Coronary artery (tissue), 2 donors: ENCODE results near the gene NMNAT1.
A peak's percentile ranks its signal among the peaks of the same experiment; 100 is the strongest.

Source experiments
- DNase-seq: peaks from one replicate; pipeline ENCODE4 v3.0.0-alpha.2; 2017; ENCODE audit warnings: low spot score
- H3K27ac ChIP-seq, 2 donors: fragments of 200-600 bp; sonication (generic); one replicate each; pipeline ENCODE4 v1.5.1; 2016 to 2019
- H3K4me3 ChIP-seq: fragments of 200-600 bp; sonication (generic); 2 replicates; pipeline ENCODE4 v1.5.1; 2016; ENCODE audit warnings: mild to moderate bottlenecking, moderate library complexity
- TF ChIP-seq, protein P1 (sequence below): fragments of 200-600 bp; sonication (generic); IDR thresholded peaks from one replicate; pipeline ENCODE4 v1.5.1; 2019; ENCODE audit warnings: antibody characterized with exemption

NMNAT1 gene

DNA sequence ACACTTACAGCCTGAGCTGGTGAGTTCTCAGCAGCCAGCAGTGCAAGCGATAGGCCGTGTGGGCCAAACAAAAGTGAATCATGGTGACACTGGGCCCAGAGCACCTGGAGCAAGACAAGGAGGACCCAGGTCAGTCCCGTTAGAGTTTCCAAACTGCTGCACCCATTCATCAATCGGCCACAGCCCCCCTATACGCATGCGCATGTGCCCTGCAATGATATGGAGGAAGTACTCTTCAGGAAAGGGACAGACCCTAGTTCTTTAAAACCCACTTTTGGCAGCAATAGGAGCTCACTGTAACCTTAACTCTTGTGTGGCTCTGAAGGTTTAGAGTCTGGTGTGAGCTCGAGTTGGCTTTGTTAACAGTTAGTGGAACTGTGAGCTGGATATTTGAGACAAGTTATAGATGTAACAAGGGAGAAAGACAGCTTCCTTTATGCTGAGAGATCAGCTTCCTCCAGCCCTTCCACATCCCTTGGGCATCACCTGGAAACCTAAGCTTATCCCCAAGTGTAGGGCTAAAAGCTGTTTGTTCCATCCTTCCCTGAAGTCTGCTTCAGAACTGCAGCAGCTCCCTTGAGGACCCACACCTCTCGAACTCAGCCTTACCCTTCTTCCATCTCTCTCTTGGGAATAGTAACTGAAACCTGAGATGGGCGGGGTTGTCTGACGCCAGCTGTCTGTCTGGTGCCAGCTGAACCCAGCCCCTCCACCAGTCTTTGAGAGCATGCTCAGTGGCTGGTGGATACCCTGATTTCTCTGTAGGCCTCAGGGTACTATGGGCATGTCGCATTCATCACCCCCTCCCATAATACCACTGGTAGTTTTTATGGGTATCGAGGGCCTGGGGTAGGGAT, 17.7 kb downstream of the NMNAT1 start:
- TF ChIP-seq, protein P1, sequence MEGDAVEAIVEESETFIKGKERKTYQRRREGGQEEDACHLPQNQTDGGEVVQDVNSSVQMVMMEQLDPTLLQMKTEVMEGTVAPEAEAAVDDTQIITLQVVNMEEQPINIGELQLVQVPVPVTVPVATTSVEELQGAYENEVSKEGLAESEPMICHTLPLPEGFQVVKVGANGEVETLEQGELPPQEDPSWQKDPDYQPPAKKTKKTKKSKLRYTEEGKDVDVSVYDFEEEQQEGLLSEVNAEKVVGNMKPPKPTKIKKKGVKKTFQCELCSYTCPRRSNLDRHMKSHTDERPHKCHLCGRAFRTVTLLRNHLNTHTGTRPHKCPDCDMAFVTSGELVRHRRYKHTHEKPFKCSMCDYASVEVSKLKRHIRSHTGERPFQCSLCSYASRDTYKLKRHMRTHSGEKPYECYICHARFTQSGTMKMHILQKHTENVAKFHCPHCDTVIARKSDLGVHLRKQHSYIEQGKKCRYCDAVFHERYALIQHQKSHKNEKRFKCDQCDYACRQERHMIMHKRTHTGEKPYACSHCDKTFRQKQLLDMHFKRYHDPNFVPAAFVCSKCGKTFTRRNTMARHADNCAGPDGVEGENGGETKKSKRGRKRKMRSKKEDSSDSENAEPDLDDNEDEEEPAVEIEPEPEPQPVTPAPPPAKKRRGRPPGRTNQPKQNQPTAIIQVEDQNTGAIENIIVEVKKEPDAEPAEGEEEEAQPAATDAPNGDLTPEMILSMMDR = no peak
- Histone ChIP-seq H3K27ac (no peak overlapping the region), H3K4me3 (no peak overlapping the region)
- no peak for DNase-seq

DNA sequence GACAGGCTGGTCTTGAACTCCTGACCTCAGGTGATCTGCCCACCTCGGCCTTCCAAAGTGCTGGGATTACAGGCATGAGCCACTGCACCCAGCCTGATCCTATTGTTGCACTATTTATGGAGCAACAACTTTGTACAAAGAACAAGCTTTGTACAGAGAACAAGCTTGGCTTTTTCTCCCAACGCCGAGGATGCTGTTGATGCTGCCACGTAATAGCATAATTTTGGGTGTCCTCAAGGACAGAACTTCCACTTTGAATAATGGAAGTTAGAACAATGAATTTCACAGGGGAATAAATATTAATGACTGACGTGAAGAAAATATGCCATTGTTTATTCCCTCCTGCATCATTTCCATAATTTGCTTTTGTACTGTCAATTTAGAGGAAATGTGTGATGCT, 41.0 kb downstream of the NMNAT1 start:
- H3K4me3 ChIP-seq = no peak overlapping the region
- DNase-seq = no peak
- TF ChIP-seq, protein P1 = no peak
- peak overlapping the region in 1 of 2 donors; percentile 7 for H3K27ac ChIP-seq

DNA sequence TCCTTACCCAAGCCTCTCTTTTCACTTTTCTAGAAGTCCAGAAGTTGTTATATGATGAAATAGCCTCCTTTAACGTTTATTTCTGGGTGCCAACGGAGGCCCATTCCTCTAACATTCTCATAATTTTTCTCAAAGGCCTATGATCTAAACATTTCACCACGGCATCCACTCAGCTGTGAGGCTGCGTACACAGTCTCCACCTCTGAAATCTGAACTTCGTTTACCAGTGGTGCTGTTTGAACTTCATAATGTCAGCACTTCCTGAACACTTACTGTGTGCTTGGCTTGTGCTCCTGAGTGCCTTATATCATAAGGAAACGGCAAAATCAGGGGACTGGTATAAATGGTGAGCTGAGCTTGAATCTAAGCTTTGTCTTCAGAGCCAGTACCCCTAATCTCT, 41.7 kb downstream of the NMNAT1 start:
- H3K27ac ChIP-seq = no peak overlapping the region
- TF ChIP-seq, protein P1 = no peak

DNA sequence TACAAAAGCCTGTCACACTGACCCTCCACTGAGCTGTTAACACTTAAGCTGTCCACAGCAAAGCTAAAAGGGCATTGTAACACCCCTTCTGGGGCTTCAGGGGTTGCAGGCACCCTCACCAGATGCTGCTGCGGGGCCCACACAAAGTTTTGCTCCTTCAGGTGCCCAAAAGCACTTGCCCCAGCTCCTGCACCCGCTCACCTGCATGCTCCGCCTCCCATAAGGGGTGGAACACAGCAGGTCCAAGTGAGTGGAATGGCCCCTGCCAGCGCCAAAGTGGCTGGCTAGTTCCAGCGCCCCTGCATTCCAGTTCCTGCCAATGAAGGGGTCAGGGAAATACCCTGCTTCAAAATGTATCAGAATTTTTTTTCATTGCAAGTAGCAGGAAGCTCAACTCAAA, 46.5 kb downstream of the NMNAT1 start:
- DNase-seq = no peak
- TF ChIP-seq, protein P1 = no peak
- no peak overlapping the region for H3K27ac ChIP-seq
- no peak overlapping the region for H3K4me3 ChIP-seq

More for the DNA sequence above, 41.7 kb downstream of the NMNAT1 start:
- no peak for DNase-seq
- no peak overlapping the region for H3K4me3 ChIP-seq

DNA sequence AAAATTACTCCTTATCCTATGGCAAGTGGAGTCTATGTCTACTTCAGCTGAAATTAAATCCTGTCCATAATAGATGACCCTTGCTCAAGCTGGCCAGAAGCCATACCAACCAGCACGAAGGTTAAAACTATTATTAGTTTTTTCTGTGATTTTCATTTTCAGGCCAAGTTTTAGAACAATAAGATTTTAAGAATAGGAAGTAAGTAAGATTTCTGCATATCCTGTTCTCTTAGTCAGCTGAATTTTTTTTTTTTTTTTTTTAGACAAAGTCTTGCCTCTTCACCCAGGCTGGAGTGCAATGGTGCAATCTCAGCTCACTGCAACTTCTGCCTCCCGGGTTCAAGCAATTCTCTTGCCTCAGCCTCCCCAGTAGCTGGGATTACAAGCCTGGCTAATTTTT, 47.7 kb downstream of the NMNAT1 start:
- DNase-seq = no peak
- Histone ChIP-seq H3K4me3 (no peak overlapping the region), H3K27ac (peak overlapping the region in 1 of 2 donors; percentile 79)
- TF ChIP-seq, protein P1 = no peak

DNA sequence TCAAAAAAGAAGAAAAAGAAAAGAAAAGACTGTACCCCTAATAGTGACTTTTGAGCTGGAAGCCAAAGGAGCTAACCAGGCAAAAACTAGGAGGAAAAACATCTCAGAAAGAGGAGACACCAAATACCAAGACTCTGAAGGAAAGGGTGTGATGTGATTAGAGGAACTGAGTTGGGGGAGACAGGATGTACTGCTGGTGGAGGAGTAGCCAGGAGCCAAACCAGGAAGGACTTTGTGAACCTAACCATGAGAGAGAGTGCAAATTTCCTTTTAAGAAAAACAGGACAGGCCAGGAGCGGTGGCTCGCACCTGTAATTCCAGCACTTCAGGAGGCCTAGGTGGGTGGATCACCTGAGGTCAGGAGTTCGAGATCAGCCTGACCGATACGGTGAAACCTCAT, 49.6 kb downstream of the NMNAT1 start:
- Histone ChIP-seq H3K27ac (peak overlapping the region in 1 of 2 donors; percentile 32), H3K4me3 (no peak overlapping the region)
- TF ChIP-seq, protein P1 = no peak
- no peak for DNase-seq

DNA sequence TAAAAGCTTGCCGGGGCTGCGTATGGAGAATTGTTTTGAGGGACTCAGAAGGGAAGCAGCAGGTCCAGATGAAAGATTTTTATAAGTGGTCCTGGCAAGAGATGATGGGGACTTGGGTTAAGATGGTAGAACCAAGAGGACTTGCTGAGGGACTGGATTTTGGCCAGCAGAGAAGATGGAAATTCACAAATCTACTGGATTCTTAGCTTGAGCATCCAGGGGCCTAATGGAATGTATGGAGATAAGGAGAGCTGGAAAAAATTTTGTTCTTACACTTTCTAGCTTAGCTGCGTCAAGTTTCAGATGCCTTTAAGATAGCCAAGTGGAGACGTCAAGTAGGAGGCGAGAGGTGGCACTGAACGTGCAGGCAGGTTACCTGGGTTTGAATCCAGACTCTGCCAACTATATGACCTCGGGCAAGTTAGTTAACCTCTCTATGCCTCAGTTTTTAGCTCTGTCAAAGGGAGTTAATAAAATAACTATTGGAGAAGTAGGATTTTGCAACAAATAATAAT, 50.3 kb downstream of the NMNAT1 start:
- no peak overlapping the region for H3K27ac ChIP-seq
- TF ChIP-seq, protein P1 = no peak
- no peak for DNase-seq

More for the DNA sequence above, 50.3 kb downstream of the NMNAT1 start:
- no peak overlapping the region for H3K4me3 ChIP-seq
